ENCODE measurements around the gene GNAT1.

GRCh38 chr3:50150404-50150750 lies 41.0 kb upstream of the GNAT1 start:
- no peak for TF ChIP-seq SUZ12 (IDR thresholded peaks at IDR 0.05; ENCODE audit: extremely low read depth, insufficient read depth, insufficient read length)
- TF ChIP-seq YY1 (IDR thresholded peaks at IDR 0.05; ENCODE audit: insufficient read depth, insufficient read length) = no peak

Data from NT2/D1 (cell line).